HEK293 (cell line): ENCODE results near the gene ITGAX.

Experiments used
- GLI2 ChIP-seq: fragments of 450-650 bp; formaldehyde crosslinking; IDR thresholded peaks from 2 replicates; pipeline ENCODE4; 2017; ENCODE audit warnings: missing biosample characterization, missing genetic modification characterization, low read depth, borderline replicate concordance
- GLI4 ChIP-seq: fragments of 450-650 bp; formaldehyde crosslinking; IDR thresholded peaks from 2 replicates; pipeline ENCODE4 v1.5.1; 2016; ENCODE audit warnings: missing biosample characterization, missing genetic modification characterization
- GLIS1 ChIP-seq: fragments of 450-650 bp; formaldehyde crosslinking; IDR thresholded peaks from 2 replicates; pipeline ENCODE4 v1.5.1; 2016; ENCODE audit warnings: missing biosample characterization, missing genetic modification characterization
- KLF9 ChIP-seq: fragments of 450-650 bp; formaldehyde crosslinking; IDR thresholded peaks from 2 replicates; pipeline ENCODE4 v1.5.1; 2016; ENCODE audit warnings: missing biosample characterization, missing genetic modification characterization, low read depth
- WT1 ChIP-seq: fragments of 450-650 bp; formaldehyde crosslinking; IDR thresholded peaks from 2 replicates; pipeline ENCODE4 v1.5.1; 2016; ENCODE audit warnings: missing biosample characterization, missing genetic modification characterization
- ZFP37 ChIP-seq: fragments of 450-650 bp; formaldehyde crosslinking; IDR thresholded peaks from 2 replicates; pipeline ENCODE4 v1.5.1; 2016; ENCODE audit warnings: missing biosample characterization, missing genetic modification characterization
- ZNF10 ChIP-seq: fragments of 450-650 bp; formaldehyde crosslinking; IDR thresholded peaks from 2 replicates; pipeline ENCODE4 v1.5.1; 2017; ENCODE audit warnings: missing biosample characterization, missing genetic modification characterization
- ZNF133 ChIP-seq: fragments of 450-650 bp; formaldehyde crosslinking; IDR thresholded peaks from 2 replicates; pipeline ENCODE4 v1.5.1; 2016; ENCODE audit warnings: missing biosample characterization, missing genetic modification characterization
- ZNF138 ChIP-seq: fragments of 450-650 bp; formaldehyde crosslinking; IDR thresholded peaks from 2 replicates; pipeline ENCODE4 v1.5.1; 2016; ENCODE audit warnings: missing biosample characterization, missing genetic modification characterization, borderline replicate concordance
- ZNF24 ChIP-seq: fragments of 450-650 bp; formaldehyde crosslinking; IDR thresholded peaks from 2 replicates; pipeline ENCODE4 v1.5.1; 2016; ENCODE audit warnings: missing biosample characterization, missing genetic modification characterization
- ZNF311 ChIP-seq: fragments of 450-650 bp; formaldehyde crosslinking; IDR thresholded peaks from 2 replicates; pipeline ENCODE4 v1.5.1; 2017; ENCODE audit warnings: missing biosample characterization, missing genetic modification characterization, borderline replicate concordance
- ZNF521 ChIP-seq: fragments of 450-650 bp; formaldehyde crosslinking; IDR thresholded peaks from 2 replicates; pipeline ENCODE4 v1.5.1; 2017; ENCODE audit warnings: missing biosample characterization, mild to moderate bottlenecking, missing genetic modification characterization
- ZNF621 ChIP-seq: fragments of 450-650 bp; formaldehyde crosslinking; IDR thresholded peaks from 2 replicates; pipeline ENCODE4 v1.5.1; 2017; ENCODE audit warnings: missing biosample characterization, missing genetic modification characterization
- ZNF624 ChIP-seq: fragments of 450-650 bp; formaldehyde crosslinking; IDR thresholded peaks from 2 replicates; pipeline ENCODE4 v1.5.1; 2017; ENCODE audit warnings: missing biosample characterization, missing genetic modification characterization
- ZNF701 ChIP-seq: fragments of 450-650 bp; formaldehyde crosslinking; IDR thresholded peaks from 2 replicates; pipeline ENCODE4 v1.5.1; 2016; ENCODE audit warnings: missing biosample characterization, missing genetic modification characterization
- TF ChIP-seq, protein P1 (sequence below): fragments of 450-650 bp; formaldehyde crosslinking; IDR thresholded peaks from 2 replicates; pipeline ENCODE4 v1.5.1; 2016; ENCODE audit warnings: missing biosample characterization, missing genetic modification characterization
- TF ChIP-seq, protein P2 (sequence below): fragments of 450-650 bp; formaldehyde crosslinking; IDR thresholded peaks from 2 replicates; pipeline ENCODE4 v1.5.1; 2016; ENCODE audit warnings: missing biosample characterization, missing genetic modification characterization
- TF ChIP-seq, protein P3 (sequence below): fragments of 450-650 bp; formaldehyde crosslinking; IDR thresholded peaks from 2 replicates; pipeline ENCODE4 v1.5.1; 2017; ENCODE audit warnings: missing biosample characterization, missing genetic modification characterization
- TF ChIP-seq, protein P4 (sequence below): fragments of 450-650 bp; formaldehyde crosslinking; IDR thresholded peaks from 2 replicates; pipeline ENCODE4 v1.5.1; 2017; ENCODE audit warnings: missing biosample characterization, missing genetic modification characterization
- TF ChIP-seq, protein P5 (sequence below): fragments of 450-650 bp; formaldehyde crosslinking; IDR thresholded peaks from 2 replicates; pipeline ENCODE4 v1.5.1; 2016; ENCODE audit warnings: missing biosample characterization, missing genetic modification characterization
- TF ChIP-seq, protein P6 (sequence below): fragments of 450-650 bp; formaldehyde crosslinking; IDR thresholded peaks from 2 replicates; pipeline ENCODE4 v1.5.1; 2016; ENCODE audit warnings: missing biosample characterization, missing genetic modification characterization

ITGAX gene

DNA sequence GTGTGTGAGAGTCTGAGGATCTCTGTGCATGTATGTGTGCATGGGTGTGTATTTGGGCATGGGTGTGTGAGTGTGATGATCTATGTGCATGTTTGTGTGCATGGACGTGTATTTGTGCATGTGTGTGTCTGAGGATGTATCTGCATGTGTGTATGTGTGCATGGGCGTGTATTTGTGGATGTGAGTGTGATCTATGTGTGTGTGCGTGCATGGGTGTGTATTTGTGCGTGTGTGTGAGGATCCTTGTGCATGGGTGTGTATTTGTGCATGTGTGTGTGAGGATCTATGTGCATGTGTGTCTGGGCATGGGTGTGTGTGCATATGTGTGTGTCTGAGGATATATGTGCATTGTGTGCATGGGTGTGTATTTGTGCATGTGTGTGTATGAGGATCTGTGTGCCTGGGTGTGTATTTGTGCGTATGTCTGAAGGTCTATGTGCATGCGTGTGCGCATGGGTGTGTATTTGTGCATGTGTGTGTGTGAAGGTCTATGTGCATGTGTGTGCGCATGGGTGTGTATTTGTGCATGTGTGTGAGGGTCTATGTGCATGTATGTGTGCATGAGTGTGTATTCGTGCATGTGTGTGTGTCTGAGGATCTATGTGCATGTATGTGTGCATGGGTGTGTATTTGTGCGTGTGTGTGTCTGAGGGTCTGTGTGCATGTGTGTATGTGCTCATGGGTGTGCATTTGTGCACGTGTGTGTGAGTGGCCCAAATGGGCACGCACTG, 26.5 kb upstream of the ITGAX start (continued):
- TF ChIP-seq, protein P1, sequence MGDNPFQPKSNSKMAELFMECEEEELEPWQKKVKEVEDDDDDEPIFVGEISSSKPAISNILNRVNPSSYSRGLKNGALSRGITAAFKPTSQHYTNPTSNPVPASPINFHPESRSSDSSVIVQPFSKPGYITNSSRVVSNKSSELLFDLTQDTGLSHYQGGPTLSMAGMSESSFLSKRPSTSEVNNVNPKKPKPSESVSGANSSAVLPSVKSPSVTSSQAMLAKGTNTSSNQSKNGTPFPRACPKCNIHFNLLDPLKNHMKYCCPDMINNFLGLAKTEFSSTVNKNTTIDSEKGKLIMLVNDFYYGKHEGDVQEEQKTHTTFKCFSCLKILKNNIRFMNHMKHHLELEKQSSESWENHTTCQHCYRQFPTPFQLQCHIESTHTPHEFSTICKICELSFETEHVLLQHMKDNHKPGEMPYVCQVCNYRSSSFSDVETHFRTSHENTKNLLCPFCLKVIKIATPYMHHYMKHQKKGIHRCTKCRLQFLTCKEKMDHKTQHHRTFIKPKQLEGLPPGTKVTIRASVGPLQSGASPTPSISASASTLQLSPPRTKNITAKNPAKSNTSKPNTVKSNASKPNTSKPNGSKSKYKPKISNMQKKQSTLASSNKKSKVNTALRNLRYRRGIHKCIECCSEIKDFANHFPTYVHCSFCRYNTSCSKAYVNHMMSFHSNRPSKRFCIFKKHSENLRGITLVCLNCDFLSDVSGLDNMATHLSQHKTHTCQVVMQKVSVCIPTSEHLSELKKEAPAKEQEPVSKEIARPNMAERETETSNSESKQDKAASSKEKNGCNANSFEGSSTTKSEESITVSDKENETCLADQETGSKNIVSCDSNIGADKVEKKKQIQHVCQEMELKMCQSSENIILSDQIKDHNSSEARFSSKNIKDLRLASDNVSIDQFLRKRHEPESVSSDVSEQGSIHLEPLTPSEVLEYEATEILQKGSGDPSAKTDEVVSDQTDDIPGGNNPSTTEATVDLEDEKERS (tag by site-specific recombination): no peak
- TF ChIP-seq ZFP37 (tag by site-specific recombination) (no peak), KLF9 (no peak), ZNF24 (tag by site-specific recombination) (no peak), ZNF133 (tag by site-specific recombination) (no peak), ZNF701 (tag by site-specific recombination) (no peak), GLIS1 (tag by site-specific recombination) (no peak), ZNF311 (tag by site-specific recombination) (0 out of 2 replicates have a peak, but pooled peaks have one; percentile 29), GLI4 (tag by site-specific recombination) (no peak), GLI2 (no peak), ZNF621 (tag by site-specific recombination) (peak; percentile 80; the same call in 1 of the 2 replicates), ZNF138 (tag by site-specific recombination) (no peak), ZNF10 (tag by site-specific recombination) (no peak), ZNF521 (peak; percentile 39; the same call in 1 of the 2 replicates), ZNF624 (tag by site-specific recombination) (no peak), WT1 (tag by site-specific recombination) (no peak)
- TF ChIP-seq, protein P2, sequence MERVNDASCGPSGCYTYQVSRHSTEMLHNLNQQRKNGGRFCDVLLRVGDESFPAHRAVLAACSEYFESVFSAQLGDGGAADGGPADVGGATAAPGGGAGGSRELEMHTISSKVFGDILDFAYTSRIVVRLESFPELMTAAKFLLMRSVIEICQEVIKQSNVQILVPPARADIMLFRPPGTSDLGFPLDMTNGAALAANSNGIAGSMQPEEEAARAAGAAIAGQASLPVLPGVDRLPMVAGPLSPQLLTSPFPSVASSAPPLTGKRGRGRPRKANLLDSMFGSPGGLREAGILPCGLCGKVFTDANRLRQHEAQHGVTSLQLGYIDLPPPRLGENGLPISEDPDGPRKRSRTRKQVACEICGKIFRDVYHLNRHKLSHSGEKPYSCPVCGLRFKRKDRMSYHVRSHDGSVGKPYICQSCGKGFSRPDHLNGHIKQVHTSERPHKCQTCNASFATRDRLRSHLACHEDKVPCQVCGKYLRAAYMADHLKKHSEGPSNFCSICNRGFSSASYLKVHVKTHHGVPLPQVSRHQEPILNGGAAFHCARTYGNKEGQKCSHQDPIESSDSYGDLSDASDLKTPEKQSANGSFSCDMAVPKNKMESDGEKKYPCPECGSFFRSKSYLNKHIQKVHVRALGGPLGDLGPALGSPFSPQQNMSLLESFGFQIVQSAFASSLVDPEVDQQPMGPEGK (tag by site-specific recombination): no peak
- TF ChIP-seq, protein P3, sequence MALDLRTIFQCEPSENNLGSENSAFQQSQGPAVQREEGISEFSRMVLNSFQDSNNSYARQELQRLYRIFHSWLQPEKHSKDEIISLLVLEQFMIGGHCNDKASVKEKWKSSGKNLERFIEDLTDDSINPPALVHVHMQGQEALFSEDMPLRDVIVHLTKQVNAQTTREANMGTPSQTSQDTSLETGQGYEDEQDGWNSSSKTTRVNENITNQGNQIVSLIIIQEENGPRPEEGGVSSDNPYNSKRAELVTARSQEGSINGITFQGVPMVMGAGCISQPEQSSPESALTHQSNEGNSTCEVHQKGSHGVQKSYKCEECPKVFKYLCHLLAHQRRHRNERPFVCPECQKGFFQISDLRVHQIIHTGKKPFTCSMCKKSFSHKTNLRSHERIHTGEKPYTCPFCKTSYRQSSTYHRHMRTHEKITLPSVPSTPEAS (tag by site-specific recombination): peak; percentile 96
- TF ChIP-seq, protein P4, sequence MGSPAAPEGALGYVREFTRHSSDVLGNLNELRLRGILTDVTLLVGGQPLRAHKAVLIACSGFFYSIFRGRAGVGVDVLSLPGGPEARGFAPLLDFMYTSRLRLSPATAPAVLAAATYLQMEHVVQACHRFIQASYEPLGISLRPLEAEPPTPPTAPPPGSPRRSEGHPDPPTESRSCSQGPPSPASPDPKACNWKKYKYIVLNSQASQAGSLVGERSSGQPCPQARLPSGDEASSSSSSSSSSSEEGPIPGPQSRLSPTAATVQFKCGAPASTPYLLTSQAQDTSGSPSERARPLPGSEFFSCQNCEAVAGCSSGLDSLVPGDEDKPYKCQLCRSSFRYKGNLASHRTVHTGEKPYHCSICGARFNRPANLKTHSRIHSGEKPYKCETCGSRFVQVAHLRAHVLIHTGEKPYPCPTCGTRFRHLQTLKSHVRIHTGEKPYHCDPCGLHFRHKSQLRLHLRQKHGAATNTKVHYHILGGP (tag by site-specific recombination): no peak
- TF ChIP-seq, protein P5, sequence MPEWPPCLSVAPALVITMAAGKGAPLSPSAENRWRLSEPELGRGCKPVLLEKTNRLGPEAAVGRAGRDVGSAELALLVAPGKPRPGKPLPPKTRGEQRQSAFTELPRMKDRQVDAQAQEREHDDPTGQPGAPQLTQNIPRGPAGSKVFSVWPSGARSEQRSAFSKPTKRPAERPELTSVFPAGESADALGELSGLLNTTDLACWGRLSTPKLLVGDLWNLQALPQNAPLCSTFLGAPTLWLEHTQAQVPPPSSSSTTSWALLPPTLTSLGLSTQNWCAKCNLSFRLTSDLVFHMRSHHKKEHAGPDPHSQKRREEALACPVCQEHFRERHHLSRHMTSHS (tag by site-specific recombination): 0 out of 2 replicates have a peak, but pooled peaks have one; percentile 3
- TF ChIP-seq, protein P6, sequence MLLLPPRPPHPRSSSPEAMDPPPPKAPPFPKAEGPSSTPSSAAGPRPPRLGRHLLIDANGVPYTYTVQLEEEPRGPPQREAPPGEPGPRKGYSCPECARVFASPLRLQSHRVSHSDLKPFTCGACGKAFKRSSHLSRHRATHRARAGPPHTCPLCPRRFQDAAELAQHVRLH (tag by site-specific recombination): no peak
